Stimulated activated CD8-positive, alpha-beta memory T cell treated with anti-CD3 and anti-CD28 coated beads, Interleukin-4, amount 100 ng/mL, for 24 hours (primary cell): Measurements from ENCODE around the gene RFC4.
A peak's percentile ranks its signal among the peaks of the same experiment; 100 is the strongest.

Source experiments
- DNase-seq: peaks from one replicate; pipeline ENCODE4 v3.0.0-alpha.2; 2020; ENCODE audit warnings: low read depth

RFC4 gene

GRCh38 chr3:186787642-186788481 is 18.4 kb downstream of the RFC4 start:
- no peak for DNase-seq

- DNase-seq = no peak
Observed at GRCh38 chr3:186786922-186787321, 19.4 kb downstream of the RFC4 start.

DNA sequence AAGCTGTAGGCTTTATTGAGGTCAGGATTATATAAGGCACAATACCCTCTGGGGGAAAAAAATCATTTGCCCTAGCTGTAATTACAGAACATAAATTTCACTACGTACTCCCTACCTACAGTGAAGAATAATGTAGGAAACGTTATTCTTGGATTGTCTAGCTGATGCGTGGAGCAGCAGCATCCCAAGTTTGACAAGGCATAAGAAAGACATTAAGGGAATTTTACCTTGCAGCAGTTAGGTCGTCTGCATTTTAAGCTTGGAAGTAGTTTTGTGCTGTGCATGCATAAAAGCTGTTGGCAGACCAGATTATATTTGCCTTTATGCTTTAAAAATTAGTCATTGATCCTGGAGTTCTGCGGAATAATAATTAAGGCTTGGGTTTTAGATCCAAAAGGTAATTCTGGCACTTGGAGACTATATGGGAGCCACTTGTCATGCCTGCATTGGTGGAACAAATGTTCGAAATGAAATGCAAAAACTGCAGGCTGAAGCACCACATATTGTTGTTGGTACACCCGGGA is 20.7 kb downstream of the RFC4 start:
- DNase-seq = no peak

DNA sequence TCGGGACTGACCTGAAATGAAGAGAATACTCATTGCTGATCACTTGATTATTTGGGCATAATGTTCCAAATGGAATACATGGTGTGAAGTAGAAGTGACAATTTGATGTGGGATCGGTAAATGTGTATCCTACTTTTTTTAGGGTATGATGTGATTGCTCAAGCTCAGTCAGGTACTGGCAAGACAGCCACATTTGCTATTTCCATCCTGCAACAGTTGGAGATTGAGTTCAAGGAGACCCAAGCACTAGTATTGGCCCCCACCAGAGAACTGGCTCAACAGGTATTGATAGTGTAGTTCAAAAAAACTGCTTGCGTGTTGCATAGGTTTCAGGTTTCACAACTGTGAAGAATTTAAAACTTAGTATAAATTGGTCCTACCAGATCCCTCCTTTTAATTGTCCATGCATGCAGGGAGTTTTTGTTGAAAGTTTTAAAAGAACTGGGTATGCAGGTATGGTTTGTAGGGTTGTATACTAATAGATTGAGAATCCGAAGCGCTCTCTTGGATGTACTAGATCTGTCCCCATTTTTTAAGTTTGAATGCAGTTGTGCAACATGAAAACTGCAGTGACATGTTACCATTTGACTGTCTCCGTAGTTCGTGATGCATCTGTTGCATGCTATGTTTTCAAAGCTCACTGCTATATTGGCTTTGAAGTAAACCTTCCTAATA is 21.3 kb downstream of the RFC4 start:
- no peak for DNase-seq

DNA sequence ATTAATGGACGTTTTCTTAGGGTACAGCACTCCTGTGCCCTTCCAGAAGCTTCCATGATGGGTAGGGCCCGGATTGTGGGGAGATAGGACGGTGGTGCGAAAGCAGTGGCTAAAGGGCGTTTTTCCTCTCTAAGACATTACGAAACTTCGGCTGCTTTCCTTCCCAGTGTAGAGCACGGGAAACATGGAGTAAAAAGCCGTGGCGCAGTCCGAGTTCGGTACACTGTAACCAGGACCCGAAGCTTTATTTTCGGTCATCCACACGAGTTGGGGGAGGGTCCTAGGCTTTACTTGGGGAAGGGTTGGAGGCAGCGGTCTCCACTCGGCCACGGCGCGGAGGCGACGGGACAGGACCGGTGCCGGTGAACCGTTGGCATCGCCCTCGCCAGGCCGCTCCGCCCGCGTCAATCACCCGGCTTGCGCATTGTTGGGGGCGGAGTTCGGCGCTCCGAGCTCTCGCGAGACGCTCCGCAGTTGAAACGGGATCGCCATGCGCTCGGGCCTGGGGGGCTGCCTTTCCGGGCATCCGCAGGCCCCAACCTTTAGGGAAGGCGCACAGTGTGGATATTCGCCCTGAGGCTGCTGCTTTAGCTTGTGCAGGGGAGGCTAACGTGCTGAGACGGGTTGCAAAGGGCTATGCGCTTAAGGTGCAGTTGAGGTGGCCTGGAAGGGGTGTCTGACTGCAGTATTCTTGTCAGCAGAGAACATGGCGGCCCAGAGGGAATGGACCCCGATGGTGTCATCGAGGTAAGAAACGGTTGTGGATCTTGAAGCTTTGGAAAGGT is 22.4 kb downstream of the RFC4 start:
- peak; percentile 59 for DNase-seq

DNA sequence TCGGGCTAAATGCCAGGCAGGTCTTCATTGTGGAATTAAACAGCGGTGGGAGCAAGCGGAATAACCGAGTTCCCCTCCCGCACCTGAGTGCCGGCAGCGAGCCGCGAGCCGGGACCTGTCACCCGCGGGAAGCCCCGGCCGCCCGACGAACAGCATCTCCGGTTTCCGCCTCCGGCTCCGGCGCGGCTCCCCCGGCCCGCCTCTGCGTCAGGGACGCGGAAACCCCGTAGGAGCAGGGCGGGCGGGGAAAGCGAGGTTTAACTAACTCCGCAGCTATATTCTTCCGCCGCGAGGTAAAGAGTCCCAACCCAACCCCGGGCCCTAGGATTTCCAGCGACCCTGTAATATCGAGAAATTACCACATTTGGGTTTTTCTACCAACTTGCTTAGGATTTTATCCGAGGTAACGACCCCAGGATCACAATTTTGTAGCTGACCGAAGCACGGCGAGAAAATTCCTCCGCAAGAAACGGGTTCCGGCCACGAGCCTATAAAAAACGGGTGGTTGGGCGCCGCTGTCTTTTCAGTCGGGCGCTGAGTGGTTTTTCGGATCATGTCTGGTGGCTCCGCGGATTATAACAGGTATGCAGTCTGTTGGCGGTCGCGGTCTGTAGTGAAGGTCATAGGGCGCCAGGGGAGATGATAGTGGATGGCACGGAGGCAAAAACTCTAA is 23.1 kb downstream of the RFC4 start, which contains the start of gene EIF4A2:
Gene EIF4A2, plus strand, starts transcription at position 520 of the 673 bp plus-strand sequence. Its CDS starts 34 bp downstream, at position 554.
- peak; percentile 83 for DNase-seq

DNA sequence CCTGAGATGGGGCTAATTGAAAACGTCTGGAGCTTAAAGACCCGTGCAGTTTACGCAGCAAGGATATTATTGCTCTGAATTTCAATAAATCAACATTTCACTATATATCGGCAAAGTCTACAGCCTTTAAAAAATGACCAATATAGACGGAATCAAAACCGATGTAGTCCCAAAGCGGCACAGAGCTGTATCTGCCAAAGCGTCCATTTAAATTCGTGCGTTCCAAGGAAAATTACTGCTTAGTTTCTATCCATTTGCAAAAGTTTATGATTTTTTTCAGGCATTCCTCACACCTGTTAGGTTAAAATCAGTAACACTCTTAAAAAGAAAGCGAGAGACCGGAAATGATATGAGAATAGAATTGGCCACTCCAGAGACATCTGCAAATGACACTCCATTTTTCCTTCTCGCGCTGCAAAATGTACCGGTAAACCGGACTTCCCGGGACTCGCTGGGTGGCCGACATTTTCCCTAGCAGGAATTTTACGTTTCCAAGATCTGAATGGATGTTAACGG is 23.7 kb downstream of the RFC4 start:
- DNase-seq = no peak

- no peak for DNase-seq
Observed at GRCh38 chr3:186779204-186779603, 27.1 kb downstream of the RFC4 start.

- DNase-seq = no peak
Observed at GRCh38 chr3:186775999-186776398, 30.3 kb downstream of the RFC4 start.

- DNase-seq = peak; percentile 56
Observed at GRCh38 chr3:186772701-186773417, 33.4 kb downstream of the RFC4 start.

DNA sequence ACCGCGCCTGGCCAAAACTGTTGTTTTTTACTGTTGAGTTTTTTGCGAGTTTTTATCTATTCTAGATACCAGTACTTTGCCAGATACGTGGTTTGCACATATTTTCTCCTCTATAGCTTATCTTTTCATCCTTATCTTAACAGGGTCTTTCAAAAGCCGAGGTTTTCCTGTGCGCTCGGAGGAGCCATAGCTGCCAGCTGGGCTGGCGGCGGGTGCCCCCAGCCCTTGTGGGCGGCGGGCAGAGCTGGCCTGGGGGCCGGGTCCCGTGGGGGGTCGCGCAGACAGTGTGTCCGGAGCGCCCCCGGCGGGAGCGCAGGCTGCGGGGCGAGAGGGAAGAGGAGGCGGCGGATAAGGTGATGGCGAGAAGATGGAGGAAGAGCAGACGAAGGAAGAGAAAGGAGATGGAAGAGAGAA is 34.0 kb downstream of the RFC4 start:
- DNase-seq = peak; percentile 7

GRCh38 chr3:186760897-186761447 is 45.3 kb downstream of the RFC4 start:
- no peak for DNase-seq

GRCh38 chr3:186760141-186760833 is 46.0 kb downstream of the RFC4 start:
- no peak for DNase-seq

- DNase-seq = no peak
Observed at GRCh38 chr3:186759231-186759930, 46.9 kb downstream of the RFC4 start.

DNA sequence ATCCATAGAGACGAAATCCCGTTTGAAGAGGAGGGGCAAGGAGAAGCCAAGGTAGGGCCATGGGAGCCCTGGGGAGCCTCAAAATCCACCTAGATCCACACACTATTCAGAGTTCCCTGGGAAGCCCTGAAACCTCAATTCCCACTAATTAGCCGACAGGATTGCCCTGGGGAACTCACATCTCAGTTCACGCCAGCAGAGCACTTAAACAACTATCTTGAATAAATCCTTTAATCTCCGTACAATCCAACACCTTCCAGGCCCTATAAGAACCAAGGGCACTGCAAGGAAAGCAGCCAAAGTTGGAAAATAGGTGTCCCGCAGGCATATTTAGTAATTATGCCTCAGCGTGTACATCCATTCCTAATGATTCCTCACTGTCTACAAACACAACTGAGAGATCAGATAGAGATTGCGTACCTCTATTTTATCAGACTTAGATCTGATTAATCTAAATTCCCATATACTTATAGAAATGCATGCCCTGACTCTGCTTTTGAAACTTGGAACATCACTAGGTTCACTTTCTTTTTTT is 48.5 kb downstream of the RFC4 start:
- DNase-seq = no peak

GRCh38 chr3:186757214-186757613 is 49.1 kb downstream of the RFC4 start:
- no peak for DNase-seq

DNA sequence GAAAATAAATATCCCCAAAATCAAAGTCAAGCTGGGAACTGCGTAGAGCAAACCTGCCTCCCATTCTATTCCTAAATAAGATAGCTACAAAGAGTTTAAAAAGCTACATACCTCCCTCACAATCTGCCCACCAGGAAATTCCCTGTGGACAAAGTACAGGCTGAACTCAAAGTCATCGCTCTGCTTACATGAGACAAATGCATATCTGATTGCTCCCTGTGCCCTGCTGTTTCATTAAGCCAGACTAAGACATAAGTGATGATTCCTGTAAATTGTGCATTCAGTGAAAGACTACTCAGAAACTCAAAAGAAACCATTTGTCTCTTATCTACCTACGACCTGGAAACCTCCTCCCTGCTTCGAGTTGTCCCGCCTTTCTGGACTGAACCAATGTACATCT is 51.4 kb downstream of the RFC4 start:
- no peak for DNase-seq

DNA sequence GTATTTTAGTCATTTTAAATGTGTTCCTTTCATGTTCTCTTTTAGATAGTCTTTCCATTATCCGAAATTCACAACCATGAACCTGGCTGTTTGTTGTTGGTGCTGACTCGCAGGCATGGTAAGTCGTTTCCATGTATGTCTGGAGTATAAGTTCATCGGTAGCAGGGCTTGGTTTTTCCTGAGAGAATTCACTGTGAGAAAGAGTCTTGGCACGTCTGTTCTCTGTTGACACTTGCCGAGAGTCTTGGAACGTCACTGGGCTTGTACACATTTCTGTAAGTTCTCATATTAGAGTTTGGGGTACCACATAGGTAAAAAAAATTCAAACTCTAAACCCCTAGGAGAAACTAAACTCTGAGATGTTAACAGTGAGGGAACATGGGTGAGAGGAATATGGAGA is 52.3 kb downstream of the RFC4 start:
- no peak for DNase-seq

DNA sequence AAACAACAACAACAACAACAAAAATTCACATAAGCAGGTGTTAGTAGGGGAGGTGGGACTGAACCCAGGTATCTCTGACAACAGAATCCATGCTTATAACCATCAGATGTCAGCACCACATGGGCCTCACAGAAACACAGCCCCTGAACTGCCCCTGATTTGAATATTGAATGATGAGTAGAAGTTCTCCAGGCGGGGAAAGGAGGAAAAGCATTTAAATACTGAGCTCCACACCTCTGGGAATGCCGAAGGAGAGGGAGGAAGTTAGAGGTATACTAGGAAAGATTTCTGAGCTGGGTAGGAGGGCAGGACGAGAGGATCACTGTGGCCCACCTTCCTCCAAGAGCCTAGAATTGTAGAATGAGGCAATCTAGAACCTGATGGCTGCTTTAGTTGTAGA is 54.8 kb downstream of the RFC4 start:
- DNase-seq = no peak
